Measurements from ENCODE around the gene NGFR. TPM values are rescaled to one million over a fixed set of nuclear protein-coding genes. Genes with fewer than 3 reads are reported as not detected.

Gene NGFR
- total RNA-seq, 4 donors from 2014 or later, result 3.0 to 40.5 (median 19.1) TPM

DNA sequence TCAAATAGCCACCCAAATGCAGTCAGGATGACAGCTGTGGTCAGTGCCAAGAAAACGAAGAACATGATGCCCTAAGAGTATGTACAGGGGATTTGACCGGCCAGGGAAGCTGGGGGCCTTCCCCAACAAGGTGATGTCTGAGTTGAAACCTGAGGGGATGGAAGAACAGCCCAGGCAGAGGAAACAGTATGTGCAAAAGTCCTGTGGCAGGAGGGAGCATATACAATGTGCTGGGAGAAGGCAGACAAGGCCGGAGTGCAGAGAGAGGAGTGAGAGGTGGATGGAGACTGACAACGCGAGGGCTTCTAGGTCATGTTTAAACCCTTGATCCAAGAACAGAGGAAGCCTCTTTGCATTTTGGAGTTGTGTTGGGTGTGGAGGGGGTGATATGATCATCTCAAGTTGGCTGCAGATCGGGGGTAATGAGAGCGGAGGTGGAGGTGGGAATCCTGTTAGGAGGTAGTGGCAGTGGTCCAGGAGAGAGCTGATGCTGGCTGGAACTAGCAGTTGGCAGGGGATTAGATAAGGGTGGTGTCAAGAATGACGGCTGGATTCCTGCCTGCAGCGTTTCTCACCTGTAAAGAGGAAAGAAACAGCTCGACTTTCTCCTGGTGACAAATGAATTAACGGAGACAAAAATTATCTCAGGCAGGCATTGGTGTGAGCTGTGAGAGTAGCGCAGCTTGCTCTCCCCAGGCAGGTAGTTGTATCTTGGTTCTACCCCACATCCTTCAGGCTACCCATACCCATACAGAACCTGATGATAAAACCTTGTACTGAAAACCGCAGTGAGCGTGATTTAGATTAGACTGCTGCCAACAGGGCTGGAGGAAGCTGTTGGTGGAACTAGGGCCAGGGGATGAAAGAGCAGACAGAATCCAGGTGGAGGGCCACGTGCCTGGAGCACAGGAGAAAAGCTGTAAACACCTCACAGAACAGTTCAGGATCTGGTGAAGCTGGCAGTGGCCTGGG, 37.2 kb upstream of the NGFR start:
- no peak overlapping the region for H3K4me3 ChIP-seq (ENCODE audit: low read depth, poor library complexity, severe bottlenecking)
- 47 to 50% methylated on average over 15 of the region's 15 CpGs for WGBS, 2 donors
- intact Hi-C loops (cut with DNase I; ENCODE audit: low total_unique reads), result no loop called here
- no peak for TF ChIP-seq POLR2A (IDR thresholded peaks at IDR 0.05)
- TF ChIP-seq, protein P1, sequence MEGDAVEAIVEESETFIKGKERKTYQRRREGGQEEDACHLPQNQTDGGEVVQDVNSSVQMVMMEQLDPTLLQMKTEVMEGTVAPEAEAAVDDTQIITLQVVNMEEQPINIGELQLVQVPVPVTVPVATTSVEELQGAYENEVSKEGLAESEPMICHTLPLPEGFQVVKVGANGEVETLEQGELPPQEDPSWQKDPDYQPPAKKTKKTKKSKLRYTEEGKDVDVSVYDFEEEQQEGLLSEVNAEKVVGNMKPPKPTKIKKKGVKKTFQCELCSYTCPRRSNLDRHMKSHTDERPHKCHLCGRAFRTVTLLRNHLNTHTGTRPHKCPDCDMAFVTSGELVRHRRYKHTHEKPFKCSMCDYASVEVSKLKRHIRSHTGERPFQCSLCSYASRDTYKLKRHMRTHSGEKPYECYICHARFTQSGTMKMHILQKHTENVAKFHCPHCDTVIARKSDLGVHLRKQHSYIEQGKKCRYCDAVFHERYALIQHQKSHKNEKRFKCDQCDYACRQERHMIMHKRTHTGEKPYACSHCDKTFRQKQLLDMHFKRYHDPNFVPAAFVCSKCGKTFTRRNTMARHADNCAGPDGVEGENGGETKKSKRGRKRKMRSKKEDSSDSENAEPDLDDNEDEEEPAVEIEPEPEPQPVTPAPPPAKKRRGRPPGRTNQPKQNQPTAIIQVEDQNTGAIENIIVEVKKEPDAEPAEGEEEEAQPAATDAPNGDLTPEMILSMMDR (IDR thresholded peaks at IDR 0.05), result no peak
- no peak for DNase-seq (ENCODE audit: low spot score in 2 of 2)

DNA sequence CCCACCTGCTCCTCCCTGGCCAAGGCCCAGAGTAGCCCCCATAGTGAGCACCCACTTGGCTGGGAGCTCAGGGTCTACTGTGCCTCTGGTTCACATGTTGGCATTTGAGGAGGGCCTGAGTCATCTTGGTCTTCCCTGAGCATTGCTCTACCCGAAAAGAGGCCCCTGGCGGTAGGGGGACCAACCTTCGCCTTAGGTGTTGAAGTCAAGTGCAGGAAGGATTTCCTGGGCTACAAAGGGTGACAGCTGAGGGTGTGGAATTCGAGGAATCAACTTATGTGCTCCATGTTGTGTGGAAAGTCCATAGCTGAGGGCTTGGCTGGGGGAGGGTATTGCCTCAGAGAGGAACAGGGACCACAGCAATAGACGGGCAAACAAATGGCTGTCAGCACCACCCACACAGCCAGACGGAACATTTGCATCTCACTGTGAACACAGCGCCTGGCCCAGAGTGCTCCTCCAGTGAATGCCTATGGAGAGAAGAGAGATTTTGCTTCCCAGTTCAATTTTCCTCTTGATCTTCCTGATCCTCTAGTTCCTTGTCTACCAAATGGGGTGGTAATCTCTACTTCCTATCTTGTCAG, 35.6 kb upstream of the NGFR start:
- no peak overlapping the region for H3K4me3 ChIP-seq (ENCODE audit: low read depth, poor library complexity, severe bottlenecking)
- TF ChIP-seq, protein P1 (IDR thresholded peaks at IDR 0.05), result no peak
- no peak for TF ChIP-seq POLR2A (IDR thresholded peaks at IDR 0.05)
- 64 to 65% methylated on average over 7 of the region's 7 CpGs for WGBS, 2 donors
- no peak for DNase-seq (ENCODE audit: low spot score in 2 of 2)
- intact Hi-C loops (cut with DNase I; ENCODE audit: low total_unique reads), result no loop called here

- no peak for DNase-seq (ENCODE audit: low spot score in 2 of 2)
- H3K4me3 ChIP-seq (ENCODE audit: low read depth, poor library complexity, severe bottlenecking), result no peak overlapping the region
- TF ChIP-seq POLR2A (IDR thresholded peaks at IDR 0.05), result no peak
- TF ChIP-seq, protein P1 (IDR thresholded peaks at IDR 0.05), result no peak
- intact Hi-C loops (cut with DNase I; ENCODE audit: low total_unique reads), result no loop called here
- 78 to 87% methylated on average over 7 of the region's 7 CpGs for WGBS, 2 donors
These were observed 34.7 kb upstream of the NGFR start for GRCh38 chr17:49460401-49460800.

DNA sequence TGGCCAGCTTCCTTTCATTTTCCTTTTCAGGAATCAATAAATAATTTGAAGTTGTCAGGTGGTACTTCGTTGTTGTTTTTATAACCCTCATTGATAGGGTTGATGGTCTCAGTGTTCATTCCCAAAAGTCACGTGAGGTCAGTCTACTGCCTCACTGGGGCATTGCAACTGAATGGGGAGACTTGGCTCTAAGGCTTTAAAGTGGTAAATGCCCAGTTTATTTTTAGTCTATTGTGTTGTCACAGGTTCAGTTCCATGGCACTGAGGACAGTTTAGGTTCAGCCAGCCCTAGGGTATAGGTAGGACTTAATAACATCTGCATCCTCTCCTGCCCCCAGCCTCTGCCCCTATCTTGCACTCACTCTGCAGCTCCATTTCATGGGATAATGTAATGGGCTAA, 33.5 kb upstream of the NGFR start:
- TF ChIP-seq POLR2A (IDR thresholded peaks at IDR 0.05), result no peak
- TF ChIP-seq, protein P1 (IDR thresholded peaks at IDR 0.05), result no peak
- H3K4me3 ChIP-seq (ENCODE audit: low read depth, poor library complexity, severe bottlenecking), result no peak overlapping the region
- 63 to 67% methylated on average over 2 of the region's 2 CpGs for WGBS, 2 donors
- no peak for DNase-seq (ENCODE audit: low spot score in 2 of 2)
- intact Hi-C loops (cut with DNase I; ENCODE audit: low total_unique reads), result no loop called here

DNA sequence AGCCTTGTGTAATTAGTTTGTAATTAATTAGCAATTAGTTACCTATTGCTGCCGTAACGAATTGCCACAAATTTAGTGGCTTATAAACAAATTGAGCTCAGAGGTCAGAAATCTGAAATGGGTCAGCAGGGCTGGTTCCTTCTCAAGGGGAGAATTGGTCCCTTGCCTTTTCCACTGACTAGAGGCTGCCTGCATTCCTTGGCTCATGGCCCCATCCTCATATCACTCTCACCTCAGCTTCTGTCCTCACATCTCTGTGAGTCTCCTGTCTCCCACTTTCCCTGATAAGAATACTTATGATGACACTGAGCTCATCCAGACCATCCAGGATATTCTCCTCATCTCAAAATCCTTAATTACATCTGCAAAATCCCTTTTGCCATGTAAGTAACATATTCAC, 31.0 kb upstream of the NGFR start:
- H3K4me3 ChIP-seq (ENCODE audit: low read depth, poor library complexity, severe bottlenecking), result no peak overlapping the region
- WGBS, 2 donors, result 63 to 93% methylated on average over 2 of the region's 2 CpGs

More for the DNA sequence above, 31.0 kb upstream of the NGFR start:
- TF ChIP-seq, protein P1 (IDR thresholded peaks at IDR 0.05), result no peak
- no peak for TF ChIP-seq POLR2A (IDR thresholded peaks at IDR 0.05)
- intact Hi-C loops (cut with DNase I; ENCODE audit: low total_unique reads), result no loop called here
- no peak for DNase-seq (ENCODE audit: low spot score in 2 of 2)

Data from lower leg skin (tissue), 4 donors.